NCI-H146 (cell line): ENCODE data around the gene OSBPL5.

Experiments
- DNase-seq: peaks from one replicate; lab custom pipeline; 2025; lab: John Stamatoyannopoulos, UW

OSBPL5 gene

DNA sequence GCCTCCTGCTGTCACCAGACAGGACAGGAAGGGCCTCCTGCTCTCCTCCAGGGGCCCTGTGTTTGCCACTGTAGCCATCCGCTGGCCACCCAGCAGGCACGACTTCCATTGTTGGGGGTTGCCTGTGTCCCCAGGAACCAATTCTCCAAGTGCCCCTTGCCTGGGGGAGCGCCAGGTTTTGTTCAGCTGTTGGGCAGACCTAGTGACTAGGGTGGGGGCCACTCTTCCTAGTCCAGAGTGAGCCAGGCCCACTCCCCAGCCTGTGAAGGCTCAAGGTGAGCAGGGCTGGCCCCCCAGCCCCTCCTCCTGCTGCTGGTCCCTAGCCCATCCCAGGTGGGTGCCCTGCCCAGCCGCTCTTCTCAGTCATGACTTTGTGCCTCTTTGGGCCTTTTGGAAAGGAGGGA lies 30.9 kb downstream of the OSBPL5 start:
- DNase-seq = no peak

DNA sequence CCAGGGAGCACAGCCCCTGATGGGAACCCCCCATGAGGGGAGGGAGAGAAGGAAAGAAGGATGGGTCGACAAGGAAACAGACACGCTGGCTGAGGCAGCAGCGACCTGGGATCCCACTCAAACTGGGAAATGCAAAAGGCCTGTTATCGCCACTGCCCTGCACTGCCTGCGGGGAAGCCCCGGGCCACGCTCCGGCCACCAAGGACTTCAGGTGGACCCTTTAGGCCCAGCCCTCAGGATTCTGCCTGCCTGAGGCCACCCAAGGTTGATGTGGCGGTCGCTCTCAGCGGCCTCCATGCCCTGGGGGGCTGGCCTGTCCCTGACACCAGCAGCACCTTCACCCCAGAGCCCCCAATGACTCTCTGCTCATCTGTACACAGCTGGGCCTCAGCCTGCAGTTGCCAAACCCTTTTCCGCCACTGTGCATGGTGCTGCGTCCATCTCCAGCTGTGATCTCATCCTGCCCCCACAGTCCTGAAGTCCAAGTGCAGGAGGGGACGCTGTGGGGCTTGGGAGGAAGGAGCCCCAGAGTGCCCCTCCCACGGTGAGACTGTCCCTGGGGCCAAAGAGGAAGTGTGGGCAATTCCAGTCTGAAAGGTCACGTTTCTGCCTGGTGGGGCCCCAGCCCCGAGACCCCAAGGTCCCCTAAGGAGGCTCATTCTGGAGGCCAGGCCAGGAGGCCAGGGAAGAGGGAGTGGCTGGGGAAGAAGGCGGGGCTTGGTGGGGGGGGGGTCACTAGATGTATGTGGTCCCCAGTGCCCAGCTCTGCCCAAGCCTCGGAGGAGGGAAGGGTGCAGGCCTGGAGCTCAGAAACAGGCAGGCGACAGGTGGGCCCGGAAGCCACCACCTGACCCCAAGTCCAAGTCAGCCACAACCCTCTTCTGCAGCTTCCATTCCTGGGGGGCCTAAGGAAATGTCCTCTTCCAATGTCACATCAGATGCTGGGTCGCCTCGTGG lies 31.6 kb downstream of the OSBPL5 start:
- DNase-seq = no peak

DNA sequence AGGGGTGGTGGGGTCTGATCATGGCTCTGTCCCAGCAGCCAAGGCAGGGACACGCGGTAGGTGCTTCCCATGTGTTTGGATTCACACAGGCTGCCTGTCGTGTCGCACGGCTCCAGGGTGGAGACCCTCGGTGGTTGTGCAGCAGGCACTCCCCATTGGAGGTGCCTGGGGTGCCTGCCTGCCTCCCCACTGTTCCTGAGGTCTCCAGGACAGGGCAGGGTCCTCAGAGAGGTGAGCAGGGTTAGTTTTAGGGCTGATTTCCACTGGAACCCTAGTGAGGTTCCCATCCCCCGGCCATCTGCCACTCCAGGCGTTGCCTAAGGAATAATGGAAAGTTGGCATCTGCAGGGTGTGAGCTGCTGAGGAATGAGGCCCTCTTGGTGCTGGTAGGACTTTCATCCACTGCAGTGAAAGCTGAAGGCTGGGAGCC lies 32.3 kb downstream of the OSBPL5 start:
- DNase-seq = no peak

DNA sequence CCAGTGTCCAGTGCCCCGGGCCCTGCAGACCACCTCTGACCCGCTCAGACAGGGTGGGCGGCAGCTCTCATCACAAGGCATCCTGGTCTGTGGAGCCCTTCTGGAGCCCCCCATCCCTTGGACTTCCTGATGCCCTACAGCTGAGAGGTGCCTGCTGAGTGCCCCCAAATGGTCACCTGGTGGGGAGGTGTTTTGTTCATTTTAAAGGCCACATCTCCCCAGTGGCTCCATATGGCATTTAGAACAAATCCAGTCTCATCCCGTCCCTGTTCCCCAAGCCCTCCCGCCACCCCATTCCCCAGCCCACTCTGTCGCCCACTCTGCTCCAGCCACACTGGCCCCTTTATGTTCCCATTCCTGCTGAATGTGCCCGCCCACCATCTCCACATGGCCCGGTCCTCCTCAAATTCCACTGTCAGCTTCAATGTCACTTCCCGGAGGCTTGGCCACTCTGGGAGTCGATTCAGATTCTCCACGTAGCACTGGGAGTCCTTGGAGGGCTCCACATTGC lies 32.8 kb downstream of the OSBPL5 start:
- DNase-seq = no peak

DNA sequence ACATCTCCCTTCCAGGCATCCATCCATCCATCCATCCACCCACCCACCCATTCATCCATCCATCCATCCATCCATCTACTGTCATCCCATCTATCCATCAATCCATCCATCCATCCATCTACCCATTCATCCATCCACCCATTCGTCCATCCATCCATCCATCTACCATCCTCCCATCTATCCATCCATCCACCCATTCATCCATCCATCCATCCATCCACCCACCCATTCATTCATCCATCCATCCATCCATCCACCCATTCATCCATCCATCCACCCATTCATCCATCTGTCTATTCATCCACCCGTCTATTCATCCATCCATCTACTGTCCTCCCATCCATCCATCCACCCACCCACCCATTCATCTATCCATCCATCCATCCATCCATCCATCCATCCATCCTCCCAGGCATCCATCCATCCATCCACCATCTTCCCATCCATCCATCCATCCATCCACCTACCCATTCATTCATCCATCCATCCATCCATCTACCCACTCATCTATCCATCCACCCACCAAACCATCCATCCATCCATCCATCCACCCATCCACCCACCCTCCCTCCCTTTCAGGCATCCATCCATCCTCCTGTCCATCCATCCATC lies 33.7 kb downstream of the OSBPL5 start:
- DNase-seq = no peak

DNA sequence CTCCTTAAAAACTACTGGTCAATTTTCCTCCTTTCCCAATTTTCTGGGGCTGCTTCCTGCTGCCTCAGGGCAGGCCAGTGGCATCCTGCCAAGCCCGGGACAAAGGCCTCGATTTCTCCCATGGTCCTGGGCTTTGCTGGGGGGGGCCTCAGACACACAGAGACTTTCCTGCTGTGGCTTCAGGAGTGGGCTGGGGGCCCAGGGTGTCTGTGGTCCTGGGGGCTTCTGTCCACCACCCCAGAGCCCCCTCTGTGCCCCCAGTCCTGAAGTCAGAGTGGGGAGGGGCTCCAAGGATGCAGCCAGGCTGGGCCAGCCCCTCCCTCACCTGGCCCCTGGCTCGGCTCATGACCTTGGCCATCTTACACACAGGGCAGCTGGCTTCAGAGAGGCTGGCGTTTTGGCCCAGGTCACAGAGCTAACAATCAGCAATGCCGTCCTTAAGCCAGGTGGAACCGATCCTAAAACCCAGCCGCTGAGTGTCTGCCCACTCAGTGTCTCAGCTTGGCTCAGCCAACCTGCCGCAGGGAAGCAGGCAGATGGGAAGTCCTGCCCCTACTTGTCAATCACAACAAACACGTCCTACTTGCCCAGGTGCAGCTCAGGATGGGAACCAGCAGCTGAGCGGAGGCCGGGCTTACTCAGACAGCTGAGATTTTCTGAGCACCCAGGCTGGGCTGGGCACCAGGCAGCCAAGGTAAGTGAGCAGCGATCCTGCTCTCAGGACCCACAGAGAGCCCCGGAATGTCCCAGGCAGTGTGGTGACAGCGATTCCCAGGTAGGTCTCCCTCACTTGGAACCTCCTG lies 34.6 kb downstream of the OSBPL5 start:
- peak; percentile 48 for DNase-seq

DNA sequence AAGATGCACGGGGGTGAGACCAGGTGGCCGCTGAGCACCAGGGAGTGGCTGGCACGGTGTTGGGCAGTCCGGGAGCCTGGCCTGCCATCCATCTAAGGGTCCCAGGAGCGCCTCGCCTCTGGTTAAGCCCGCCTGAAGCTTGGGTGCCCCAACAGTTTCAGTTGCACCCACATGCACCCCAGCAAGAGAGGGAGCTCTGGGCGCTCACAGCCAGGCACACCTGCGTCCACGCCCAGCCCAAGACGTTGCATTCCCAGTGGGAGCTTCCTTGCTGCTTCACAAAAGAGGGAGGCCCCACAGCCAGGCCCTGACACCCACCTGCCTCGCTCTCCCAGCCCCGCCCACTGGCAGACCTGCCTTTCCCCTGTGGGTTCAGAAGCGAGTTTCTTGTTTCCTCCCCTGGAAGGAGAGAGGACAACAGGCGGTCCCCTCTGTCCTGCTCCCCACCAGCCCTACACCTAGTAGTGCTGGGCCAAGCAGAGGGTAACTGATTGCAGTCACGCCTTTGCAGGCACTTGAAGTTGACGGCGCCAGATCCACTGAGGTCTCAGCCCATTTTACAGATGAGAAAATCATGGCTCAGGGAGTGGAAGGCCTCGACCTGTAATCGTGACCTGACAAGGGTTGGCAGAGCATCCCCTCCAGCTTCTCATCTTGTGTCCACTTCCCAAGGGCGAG lies 35.4 kb downstream of the OSBPL5 start:
- no peak for DNase-seq

DNA sequence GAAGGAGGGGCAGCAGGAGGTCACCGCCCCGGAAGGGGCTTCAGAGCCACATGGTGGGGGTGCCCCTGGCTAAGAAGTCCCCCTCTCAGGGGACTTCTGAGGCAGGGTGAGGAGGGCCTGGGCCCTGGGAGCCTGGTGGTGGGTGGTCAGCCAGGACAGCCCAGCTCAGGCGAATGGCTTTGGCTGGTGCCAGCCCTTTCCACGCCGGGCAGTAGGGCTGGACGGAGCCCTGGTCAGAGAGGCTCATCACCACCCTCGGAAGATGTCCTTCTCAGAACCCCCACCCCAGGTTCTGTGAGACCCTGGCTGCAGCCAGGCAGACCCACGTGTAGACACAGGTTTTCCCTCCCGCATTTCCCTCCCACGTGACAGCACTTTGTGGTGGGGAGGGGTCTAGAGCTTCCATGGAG lies 35.9 kb downstream of the OSBPL5 start:
- no peak for DNase-seq

DNA sequence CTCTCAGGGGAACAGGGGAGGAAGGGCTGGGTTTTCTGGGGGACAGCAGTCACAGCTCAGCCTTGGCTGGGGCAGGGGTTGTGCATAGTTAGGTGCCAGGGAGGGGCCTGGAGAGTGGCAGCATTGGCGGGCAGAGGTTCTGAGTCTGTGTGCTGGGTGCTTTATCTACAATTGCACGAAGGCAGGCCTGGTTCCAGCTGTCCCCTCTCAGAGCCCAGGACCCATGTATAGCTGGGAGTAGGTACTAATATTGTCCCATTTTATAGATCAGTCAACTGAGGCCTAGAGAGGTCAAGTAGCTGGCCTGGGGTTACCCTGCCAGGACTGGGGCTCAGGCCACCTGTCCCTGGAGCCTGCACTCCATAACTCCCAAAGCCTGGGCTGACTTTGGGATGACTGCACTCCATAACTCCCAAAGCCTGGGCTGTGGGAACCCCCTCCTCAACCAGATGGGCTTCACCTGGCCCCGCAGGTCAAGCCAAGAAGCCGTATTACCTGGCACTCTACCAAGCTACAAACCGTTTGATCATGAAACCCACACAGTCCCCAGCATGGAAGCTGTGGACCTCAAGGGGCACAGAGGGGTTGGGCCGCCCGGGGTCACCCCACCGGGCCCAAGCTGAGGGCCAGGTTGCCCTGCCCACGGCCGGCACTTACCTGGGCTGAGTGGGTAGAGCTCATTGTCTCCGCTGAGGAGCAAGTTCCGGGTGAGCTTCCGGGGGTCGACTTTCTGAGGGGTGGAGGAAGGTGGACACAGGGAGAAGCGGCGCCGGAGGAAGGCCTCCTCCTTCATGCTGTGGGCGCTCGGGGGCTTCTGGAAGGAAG lies 36.5 kb downstream of the OSBPL5 start:
- no peak for DNase-seq

DNA sequence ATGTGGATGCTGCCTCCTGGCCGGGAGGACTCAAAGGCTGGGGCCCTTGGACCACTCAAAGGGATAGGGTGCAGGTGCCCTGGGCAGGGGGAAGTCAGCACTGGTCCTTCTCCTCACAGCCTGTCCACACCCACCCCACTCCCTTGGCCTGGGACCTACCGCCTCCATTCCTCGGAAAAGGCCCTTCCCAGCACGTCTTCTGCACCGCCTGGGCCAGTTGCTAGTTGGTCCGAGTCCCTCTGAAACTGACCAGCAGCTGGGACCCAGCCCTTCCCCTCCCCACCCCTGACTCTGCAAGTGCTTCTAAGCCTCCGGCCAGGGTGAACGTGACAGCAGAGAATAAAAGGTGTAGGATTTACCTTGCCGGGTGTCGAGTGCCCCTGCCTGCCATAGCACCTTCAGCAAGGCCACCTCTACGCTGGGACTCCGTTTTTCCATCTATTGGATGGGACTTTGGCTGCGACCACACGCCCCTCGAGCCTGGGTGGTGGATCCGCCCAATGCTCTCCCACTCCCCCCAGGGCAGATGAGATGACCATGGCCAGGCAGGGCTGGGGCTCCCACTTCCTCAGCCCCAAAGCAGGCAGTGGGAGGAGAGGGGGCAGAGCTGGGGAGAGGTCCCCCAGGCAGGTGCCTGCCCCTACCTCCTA lies 37.3 kb downstream of the OSBPL5 start:
- no peak for DNase-seq

DNA sequence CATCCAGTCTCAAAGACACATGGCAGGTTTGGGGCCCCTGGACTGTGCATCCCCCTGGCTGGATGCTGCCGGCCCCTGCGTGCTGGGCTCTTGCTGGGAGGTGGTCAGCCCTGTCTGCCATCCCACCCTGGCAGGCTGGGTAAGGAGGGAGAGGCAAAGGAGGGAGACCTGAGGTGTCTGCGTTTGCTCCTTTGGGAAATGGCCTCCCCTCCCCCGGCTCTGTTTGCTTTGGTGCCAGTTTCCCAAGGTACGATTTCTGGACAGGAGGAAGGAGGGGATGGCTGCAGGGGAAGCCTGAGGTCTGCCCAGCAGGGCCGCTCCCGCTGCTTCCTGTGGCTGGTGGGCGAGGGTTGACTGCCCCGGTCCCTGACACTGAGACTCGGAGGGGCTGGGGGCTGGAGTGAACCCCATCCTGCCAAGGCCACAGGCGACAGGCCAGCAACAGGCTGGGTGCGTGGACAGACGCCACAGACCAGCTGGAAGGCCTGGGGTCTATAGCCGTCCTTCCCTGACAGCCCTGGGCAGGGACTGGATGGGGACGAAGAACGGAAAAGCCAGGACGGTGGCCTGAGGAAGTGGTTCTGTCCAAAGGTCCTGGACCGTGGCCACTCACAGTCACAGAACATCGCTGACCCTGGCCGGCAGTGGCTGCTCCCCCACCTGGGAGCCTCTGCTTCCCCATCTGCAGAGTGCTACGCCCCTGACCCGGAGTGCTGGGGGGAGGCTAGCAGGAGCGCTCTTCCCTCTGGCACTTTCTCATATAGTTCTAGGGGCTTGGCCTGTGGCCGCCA lies 38.0 kb downstream of the OSBPL5 start:
- DNase-seq = no peak

DNA sequence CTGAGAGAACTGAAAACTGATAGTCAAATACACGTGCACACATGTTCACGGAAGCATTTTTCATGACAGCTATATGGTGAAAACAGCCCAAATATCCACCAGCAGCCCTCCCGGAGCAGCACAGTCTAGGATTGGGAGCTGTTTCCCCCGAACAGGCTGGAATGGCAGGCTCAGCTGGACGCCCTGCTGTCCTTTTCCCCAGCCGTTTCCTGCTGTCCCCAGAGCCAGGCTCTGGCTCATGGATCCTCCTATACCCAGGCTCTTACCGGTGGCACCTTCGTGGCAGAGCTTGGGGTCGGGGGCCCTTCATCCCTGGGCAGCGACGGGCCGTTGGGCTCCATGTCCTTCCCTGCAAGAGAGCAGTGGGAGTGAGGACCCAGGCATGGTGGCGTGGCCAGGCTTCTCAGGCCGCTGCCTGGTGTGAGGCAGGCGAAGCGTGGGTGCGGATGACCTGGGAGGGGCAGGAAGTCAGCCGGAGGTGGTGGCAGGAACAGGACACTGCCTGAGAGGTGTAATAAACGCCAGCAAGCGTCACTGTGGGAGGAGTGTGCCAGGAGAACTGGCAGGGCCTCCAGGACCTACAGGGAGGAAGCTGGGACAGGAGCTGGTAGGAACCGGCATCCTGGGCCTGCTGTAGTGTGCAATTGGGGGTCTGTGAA lies 38.8 kb downstream of the OSBPL5 start:
- no peak for DNase-seq

DNA sequence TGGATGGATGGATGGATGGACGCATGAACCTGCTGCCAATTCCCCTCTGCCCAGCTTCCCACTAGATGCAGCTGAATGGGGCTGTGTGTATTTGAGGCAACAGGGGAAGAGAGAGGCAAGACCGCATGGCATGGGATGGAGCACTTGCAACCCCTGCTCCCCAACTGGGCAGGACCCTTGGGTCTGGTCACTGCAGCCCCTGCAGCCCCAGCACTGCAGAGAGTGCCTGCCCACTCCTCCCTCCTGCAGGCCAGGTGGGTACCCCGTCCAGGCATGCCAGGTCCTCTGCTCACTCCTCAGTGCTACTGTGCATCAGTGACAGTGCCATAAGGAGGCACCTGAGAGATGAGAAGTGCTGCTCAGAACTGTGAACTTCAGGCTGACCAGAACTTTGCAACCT lies 40.3 kb downstream of the OSBPL5 start:
- no peak for DNase-seq

DNA sequence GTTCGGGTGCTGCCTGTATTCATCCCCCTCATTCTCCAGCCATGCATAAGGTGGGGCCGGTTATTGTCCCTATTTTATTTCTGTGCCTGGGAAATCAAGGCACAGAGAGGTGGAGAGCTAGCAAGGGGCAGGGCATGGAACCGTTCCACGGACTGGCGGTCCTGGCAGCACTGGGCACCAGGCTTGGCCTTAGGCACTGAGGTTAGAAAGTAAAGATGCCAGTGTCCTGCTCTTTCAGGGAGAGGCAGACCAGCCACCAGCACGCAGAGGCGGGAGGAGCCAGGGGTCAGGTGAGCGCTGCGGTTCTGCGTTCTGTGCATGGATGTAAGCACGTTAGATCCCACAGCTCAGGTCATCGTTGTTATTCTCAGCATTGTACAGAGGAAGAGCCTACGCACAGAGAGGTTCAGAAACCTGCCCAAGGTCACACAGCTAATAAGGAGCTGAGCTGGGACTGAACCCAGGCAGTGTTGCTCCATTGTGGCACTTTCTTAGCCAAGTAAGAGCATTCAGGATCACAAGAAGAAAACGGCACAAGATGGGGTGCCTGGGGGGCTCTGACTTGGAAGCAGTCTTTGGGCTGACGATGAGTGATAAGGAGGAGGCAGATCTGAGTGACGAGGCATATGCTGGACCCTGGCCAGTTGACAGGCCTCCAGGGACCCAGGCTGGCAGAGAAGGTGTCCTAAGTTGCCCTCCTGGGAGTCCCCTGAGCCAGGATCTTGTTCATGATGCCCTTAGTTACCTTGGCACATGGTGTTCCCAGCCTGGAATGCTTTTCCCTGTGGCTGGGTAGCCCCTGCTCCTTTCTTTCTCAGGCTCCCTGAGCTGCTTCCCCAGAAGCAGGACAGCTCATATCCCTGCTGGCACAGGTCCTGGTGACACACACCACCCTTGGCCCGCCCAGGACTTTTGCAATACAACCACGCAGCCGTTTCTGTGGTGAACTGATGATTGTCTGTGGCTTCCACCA lies 41.1 kb downstream of the OSBPL5 start:
- DNase-seq = no peak

DNA sequence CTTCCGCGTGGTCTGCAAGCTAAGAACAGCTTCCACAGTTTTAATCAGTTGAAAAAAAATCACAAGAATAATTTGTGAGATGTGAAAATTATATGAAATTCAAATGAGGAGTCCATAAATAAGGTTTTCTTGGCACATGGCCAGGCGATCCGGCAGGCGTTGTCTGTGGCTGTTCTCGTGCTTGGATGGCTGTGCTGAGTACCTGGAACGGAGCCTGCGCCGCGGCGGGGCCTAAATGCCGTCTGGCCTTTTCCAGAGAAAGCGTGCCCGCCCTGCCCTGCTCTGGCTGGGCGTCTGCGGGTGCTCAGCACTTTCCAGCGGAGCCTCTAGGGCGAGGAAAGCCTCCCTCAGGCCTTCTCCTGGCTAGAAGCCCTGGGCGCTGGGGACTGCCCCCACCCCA lies 41.8 kb downstream of the OSBPL5 start:
- DNase-seq = no peak

DNA sequence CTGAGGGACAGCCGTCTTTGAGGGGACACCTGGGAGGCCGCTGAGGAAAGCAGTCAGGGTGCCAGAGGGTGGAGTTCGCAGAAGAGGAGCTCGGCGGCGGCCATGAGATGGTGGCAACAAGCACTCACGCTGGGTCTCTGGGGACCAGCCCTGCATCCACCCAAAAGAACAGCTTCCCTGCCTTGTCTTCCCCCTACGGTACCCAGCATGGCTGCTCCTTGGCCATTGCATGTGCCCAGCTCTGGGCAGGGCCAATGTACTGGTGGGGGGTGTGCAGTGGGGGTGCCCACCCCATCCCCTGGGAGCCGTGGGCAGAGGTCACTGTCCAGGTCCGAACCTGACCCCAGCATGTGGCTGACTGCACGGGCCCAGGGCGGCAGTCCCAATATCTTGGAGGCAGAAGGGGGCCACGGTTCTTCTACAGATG lies 42.3 kb downstream of the OSBPL5 start:
- no peak for DNase-seq

DNA sequence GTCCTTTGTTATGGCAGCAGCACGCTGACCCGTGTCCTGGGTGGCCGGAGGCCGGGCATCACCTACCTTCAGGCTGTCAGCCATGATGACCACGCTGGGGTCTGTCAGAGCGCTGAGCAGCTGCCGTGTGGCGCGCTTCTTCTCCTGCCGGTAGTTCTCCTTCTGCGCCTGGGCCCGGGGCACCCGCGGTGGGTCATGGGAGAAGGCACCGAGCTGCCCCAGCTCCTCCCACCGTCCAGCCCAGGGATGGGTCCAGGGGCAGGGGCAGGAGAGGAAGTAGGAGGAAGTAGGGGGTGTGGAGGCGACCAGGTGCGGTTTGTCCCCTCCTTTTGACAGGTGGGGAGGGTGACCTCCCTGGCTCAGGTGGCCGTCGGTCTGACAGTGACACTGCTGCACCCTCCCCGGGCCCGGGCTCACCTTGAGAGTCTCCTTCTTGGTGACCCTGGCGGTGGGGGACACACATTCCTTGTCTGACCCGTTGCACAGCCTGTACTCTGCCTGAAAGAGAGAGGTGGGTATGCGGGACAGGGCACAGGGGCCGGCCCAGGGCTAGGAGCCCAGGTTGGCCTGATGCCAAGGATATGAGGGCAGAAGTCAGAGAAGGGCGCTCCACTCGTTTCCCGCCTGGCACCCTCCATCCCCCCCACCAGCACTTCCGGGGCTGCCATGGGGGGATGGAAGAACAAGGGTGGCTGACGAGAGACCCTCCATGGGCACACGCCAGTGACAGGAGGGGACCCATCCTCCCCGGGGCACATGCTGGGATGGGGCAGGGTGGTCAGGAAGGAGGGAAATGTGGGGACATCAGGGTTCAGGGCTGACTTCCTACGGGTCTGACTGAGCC lies 43.0 kb downstream of the OSBPL5 start:
- DNase-seq = no peak
